GM13976 (cell line): ENCODE measurements around the gene TMIGD3.

Experiments
- DNase-seq: peaks from one replicate; pipeline ENCODE4 v3.0.0; 2012; ENCODE audit warnings: low spot score
- in situ Hi-C: fragments of 300-500 bp; cut with MboI; formaldehyde crosslinking; loops from one replicate; pipeline ENCODE4 v1.12.0; 2022; ENCODE audit warnings: low sequenced_read_pairs, mixed read lengths, inconsistent platforms; ENCODE audit not compliant: unreplicated experiment
- TF ChIP-seq, protein P1 (sequence below): IDR thresholded peaks from 2 replicates; pipeline ENCODE4 v1.5.1; 2012; ENCODE audit warnings: borderline replicate concordance, mild to moderate bottlenecking; ENCODE audit not compliant: insufficient read depth; ENCODE audit errors: extremely low read depth, missing control alignments, control extremely low read depth

The TMIGD3 gene

GRCh38 chr1:111463029-111463683 is 40.3 kb downstream of the TMIGD3 start:
- in situ Hi-C loops = no loop called here
- no peak for DNase-seq
- TF ChIP-seq, protein P1, sequence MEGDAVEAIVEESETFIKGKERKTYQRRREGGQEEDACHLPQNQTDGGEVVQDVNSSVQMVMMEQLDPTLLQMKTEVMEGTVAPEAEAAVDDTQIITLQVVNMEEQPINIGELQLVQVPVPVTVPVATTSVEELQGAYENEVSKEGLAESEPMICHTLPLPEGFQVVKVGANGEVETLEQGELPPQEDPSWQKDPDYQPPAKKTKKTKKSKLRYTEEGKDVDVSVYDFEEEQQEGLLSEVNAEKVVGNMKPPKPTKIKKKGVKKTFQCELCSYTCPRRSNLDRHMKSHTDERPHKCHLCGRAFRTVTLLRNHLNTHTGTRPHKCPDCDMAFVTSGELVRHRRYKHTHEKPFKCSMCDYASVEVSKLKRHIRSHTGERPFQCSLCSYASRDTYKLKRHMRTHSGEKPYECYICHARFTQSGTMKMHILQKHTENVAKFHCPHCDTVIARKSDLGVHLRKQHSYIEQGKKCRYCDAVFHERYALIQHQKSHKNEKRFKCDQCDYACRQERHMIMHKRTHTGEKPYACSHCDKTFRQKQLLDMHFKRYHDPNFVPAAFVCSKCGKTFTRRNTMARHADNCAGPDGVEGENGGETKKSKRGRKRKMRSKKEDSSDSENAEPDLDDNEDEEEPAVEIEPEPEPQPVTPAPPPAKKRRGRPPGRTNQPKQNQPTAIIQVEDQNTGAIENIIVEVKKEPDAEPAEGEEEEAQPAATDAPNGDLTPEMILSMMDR = no peak

DNA sequence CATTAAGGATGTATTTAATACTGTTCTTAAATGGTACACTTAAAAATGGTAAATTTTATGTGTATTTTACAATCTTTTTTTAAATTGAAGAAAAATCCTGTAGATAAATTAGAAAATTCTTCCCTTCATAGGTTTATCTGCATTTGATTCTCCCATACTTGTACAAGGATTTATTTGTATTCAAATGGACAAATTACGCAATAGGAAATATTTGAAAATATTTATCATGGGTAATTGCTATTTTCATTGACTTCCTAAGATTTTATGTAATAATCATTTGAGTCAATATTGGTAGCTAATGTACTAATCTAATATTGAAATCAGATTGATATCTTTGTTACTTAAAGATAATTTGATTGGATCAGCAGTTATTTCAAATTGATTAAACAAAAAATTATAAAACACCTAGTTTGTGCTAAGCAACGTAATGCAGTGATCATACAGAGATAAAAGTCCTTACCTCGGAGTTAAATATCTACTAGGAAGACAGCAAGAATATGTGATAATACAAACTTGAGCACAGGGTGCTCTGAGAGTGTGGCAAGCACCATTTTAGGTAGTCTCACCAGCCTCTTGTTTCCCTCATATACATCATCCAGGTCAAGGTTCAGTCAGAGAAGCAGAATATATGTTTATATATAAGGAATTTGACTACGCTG is 40.9 kb downstream of the TMIGD3 start:
- DNase-seq = no peak
- in situ Hi-C loops = no loop called here
- TF ChIP-seq, protein P1 = no peak

GRCh38 chr1:111461765-111462164 is 41.7 kb downstream of the TMIGD3 start:
- in situ Hi-C loops = no loop called here
- TF ChIP-seq, protein P1 = no peak
- no peak for DNase-seq

DNA sequence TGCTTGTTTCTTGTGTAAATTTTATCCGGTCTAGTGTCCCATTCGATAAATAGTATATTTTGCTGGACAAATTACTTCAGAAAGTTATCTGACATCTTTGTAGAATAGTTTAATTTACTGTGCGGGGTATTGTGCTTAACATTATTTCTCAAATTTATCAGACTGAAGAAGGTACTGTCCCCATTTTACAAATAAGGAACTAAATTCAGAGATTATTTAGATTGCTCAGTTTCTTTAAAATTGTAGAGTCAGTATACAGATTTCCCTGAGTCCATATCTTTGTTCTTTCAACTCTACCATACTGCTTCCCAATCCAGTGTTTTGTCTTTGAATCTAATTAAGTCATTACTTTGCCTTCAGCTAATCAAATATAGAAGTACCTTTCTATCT is 47.8 kb downstream of the TMIGD3 start:
- DNase-seq = no peak
- TF ChIP-seq, protein P1 = no peak
- in situ Hi-C loops = no loop called here

DNA sequence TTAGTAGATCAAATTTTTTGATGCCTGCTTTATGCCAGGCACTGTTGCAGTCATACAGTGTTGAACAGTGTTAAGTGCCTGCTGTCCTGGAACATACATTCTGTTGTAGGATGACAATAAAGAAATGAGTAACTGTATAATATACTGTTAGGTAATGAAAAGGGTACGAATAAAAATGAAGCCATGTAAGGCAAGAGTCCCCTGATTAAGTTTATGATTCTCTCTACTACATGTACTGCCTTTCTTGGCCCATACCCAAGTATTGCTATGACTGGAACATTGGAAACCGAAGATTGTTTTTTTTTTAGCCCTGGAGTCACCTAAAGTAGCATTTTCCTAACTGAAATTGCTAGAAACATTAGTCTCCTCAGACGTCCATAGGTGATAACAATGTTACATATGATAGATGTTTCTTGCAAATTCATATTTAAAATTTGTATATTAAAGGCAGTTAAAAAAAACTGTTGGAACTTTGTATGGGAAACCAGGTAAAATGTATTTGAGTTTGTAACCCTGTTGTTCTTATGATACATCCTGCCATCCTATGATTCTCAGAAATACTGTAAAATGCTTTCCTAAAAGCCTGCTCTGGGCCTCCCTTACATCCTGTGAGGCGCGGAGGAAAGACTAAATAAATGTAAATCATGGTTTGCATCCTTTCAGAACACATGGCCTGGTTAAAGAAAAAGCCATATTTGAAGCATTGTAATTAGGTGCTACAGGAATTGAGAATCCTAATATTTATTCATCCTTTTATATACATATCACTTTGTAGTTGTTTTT is 48.4 kb downstream of the TMIGD3 start:
- DNase-seq = peak; percentile 36
- in situ Hi-C loops = no loop called here
- TF ChIP-seq, protein P1 = no peak

DNA sequence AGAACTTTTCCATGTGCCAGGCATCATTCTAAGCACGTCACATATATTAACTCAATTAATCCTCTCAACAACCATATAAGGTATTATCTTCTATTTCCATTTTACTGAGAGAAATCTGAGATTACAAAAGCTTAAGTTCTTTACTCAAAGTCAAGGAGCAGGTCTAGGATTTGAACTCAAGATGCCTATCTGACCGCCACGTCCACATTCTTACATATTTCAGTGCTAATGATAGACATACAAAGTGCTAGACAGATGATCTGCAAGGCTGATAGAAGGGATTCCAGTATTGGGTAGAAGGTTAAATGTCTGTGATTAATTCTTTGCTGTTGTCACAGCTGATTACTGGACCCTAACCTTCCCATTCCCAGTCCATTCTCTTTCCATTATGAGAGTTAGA is 49.7 kb downstream of the TMIGD3 start:
- in situ Hi-C loops = no loop called here
- no peak for DNase-seq
- TF ChIP-seq, protein P1 = no peak
